ENCODE measurements around the gene ATXN1. TPM values are rescaled to one million over a fixed set of nuclear protein-coding genes. Genes with fewer than 3 reads are reported as not detected.

Gene ATXN1
- polyA plus RNA-seq, 1 donor (not counting 4 experiments of a cell fraction or from before 2014, with no cell fraction given), result 9.7 TPM

- dilution Hi-C loops (cut with MboI; ENCODE audit: extremely low pct_ligation_motif_present, low sequenced_read_pairs), result no loop called here
- no peaks in the 10 kb centered on the region for H3K9me1 ChIP-seq (ENCODE audit: control insufficient read depth, extremely low read depth, insufficient read depth, low read length)
- no peaks in the 10 kb centered on the region for H4K20me1 ChIP-seq (ENCODE audit: control insufficient read depth, extremely low read depth, insufficient read depth, low read length)
- no peak overlapping the region for H3K4me3 ChIP-seq (ENCODE audit: control insufficient read depth in 2 of 3, extremely low read depth in 1 of 3, insufficient read depth in 2 of 3, low read depth in 1 of 3, low read length in 3 of 3)
- H3K27me3 ChIP-seq (ENCODE audit: control insufficient read depth, extremely low read depth, insufficient read depth, low read length), result no peaks in the 10 kb centered on the region
- TF ChIP-seq EZH2 (IDR thresholded peaks at IDR 0.05; ENCODE audit: low read length) (no peak), CTCF (optimal IDR thresholded peaks at IDR 0.05 in 1 of 3, IDR thresholded peaks at IDR 0.05 in 1 of 3, conservative IDR thresholded peaks at IDR 0.05 in 1 of 3; ENCODE audit: extremely low read depth in 1 of 3, insufficient read depth in 2 of 3, low read length in 3 of 3) (no peak)
- no peaks in the 10 kb centered on the region for H3K4me1 ChIP-seq (ENCODE audit: control insufficient read depth, extremely low read depth, insufficient read depth, low read length)
- FAIRE-seq (no peak), DNase-seq (ENCODE audit: low read depth, low spot score) (no peak)
- no peak overlapping the region for H3K9ac ChIP-seq (ENCODE audit: control insufficient read depth, extremely low read depth, insufficient read depth, low read length)
- H3K36me3 ChIP-seq (ENCODE audit: control insufficient read depth in 2 of 2, extremely low read depth in 1 of 2, insufficient read depth in 2 of 2, low read length in 2 of 2), result no peaks in the 10 kb centered on the region
- no peak overlapping the region for H2AFZ ChIP-seq (ENCODE audit: control insufficient read depth, low read length)
- no peak overlapping the region for H3K27ac ChIP-seq (ENCODE audit: control insufficient read depth, insufficient read depth, low read length)
- no peaks in the 10 kb centered on the region for H3K9me3 ChIP-seq (ENCODE audit: control insufficient read depth, low read depth, low read length)
- H3K79me2 ChIP-seq (ENCODE audit: control insufficient read depth, insufficient read depth, low read length), result no peaks in the 10 kb centered on the region
- no peak overlapping the region for H3K4me2 ChIP-seq (ENCODE audit: control insufficient read depth, extremely low read depth, insufficient read depth, low read depth, low read length)
Measured at GRCh38 chr6:16473184-16473907, 287.9 kb downstream of the ATXN1 start.

GRCh38 chr6:16472349-16473069 lies 288.8 kb downstream of the ATXN1 start:
- Histone ChIP-seq H3K4me1 (ENCODE audit: control insufficient read depth, extremely low read depth, insufficient read depth, low read length) (no peaks in the 10 kb centered on the region), H3K9ac (ENCODE audit: control insufficient read depth, extremely low read depth, insufficient read depth, low read length) (no peak overlapping the region), H3K9me1 (ENCODE audit: control insufficient read depth, extremely low read depth, insufficient read depth, low read length) (no peaks in the 10 kb centered on the region), H3K27me3 (ENCODE audit: control insufficient read depth, extremely low read depth, insufficient read depth, low read length) (no peaks in the 10 kb centered on the region), H3K36me3 (ENCODE audit: control insufficient read depth in 2 of 2, extremely low read depth in 1 of 2, insufficient read depth in 2 of 2, low read length in 2 of 2) (no peaks in the 10 kb centered on the region), H2AFZ (ENCODE audit: control insufficient read depth, low read length) (no peak overlapping the region), H3K9me3 (ENCODE audit: control insufficient read depth, low read depth, low read length) (no peaks in the 10 kb centered on the region), H3K79me2 (ENCODE audit: control insufficient read depth, insufficient read depth, low read length) (no peaks in the 10 kb centered on the region), H3K4me3 (ENCODE audit: control insufficient read depth in 2 of 3, extremely low read depth in 1 of 3, insufficient read depth in 2 of 3, low read depth in 1 of 3, low read length in 3 of 3) (no peak overlapping the region), H4K20me1 (ENCODE audit: control insufficient read depth, extremely low read depth, insufficient read depth, low read length) (no peaks in the 10 kb centered on the region), H3K4me2 (ENCODE audit: control insufficient read depth, extremely low read depth, insufficient read depth, low read depth, low read length) (no peak overlapping the region), H3K27ac (ENCODE audit: control insufficient read depth, insufficient read depth, low read length) (no peak overlapping the region)
- no peak for TF ChIP-seq EZH2 (IDR thresholded peaks at IDR 0.05; ENCODE audit: low read length)
- TF ChIP-seq CTCF (optimal IDR thresholded peaks at IDR 0.05 in 1 of 3, IDR thresholded peaks at IDR 0.05 in 1 of 3, conservative IDR thresholded peaks at IDR 0.05 in 1 of 3; ENCODE audit: extremely low read depth in 1 of 3, insufficient read depth in 2 of 3, low read length in 3 of 3), result no peak
- no peak for DNase-seq (ENCODE audit: low read depth, low spot score)
- FAIRE-seq, result peak; percentile 32
- dilution Hi-C loops (cut with MboI; ENCODE audit: extremely low pct_ligation_motif_present, low sequenced_read_pairs), result no loop called here

Measured in keratinocyte (primary cell).